Left renal pelvis (tissue), 4 donors: ENCODE measurements around the gene HOMER2. TPM values are rescaled to one million over a fixed set of nuclear protein-coding genes. Genes with fewer than 3 reads are reported as not detected.
A peak's percentile ranks its signal among the peaks of the same experiment; 100 is the strongest.
"Not testable (repeated sequence)": the region's sequence is repeated elsewhere in the genome, so short reads cannot be mapped to it uniquely, and the experiment has no call there.

Experiments
- DNase-seq, 4 donors: peaks; one replicate each; pipeline ENCODE4 v3.0.0-alpha.2; 2013; ENCODE audit warnings: low read depth in 4 of 4, low spot score in 3 of 4
- polyA plus RNA-seq, 4 donors: library from polyadenylated mRNA; unstranded; fragments of 120-200 nt; gene quantifications; one replicate each; pipeline ENCODE4 v1.2.1, GENCODE V29; 2013; ENCODE audit not compliant: insufficient read length in 4 of 4

Gene HOMER2
- polyA plus RNA-seq, 4 donors = 9.6 to 32.6 (median 27.3) TPM

DNA sequence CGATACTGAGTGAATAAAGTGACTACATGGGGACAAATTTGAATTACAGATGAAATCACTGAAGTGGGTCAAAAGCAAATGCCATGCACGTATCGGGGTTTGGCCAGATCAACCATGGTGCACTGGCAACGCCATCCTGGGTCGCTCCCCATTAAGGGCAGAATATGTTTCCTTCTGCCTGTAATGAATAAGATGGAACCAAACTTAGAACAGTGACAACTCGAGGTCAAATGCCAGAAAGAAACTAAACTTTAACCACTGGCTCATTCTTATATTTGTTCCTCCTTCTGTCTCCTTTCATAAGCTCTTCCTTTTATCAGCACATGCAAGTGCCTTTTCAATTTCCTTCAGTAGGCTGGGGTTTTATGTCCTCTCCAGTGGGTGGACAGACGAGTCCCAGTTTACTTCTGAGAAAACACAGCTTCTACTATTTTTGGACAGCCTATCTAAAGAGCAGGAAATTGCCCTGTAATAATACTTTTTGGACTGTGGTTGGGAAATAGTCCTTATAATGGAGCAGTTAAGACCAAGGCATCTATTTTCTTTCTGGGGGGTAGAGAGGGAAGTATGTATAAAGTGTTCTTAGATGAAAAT lies 81.7 kb downstream of the HOMER2 start:
- DNase-seq = no peak

DNA sequence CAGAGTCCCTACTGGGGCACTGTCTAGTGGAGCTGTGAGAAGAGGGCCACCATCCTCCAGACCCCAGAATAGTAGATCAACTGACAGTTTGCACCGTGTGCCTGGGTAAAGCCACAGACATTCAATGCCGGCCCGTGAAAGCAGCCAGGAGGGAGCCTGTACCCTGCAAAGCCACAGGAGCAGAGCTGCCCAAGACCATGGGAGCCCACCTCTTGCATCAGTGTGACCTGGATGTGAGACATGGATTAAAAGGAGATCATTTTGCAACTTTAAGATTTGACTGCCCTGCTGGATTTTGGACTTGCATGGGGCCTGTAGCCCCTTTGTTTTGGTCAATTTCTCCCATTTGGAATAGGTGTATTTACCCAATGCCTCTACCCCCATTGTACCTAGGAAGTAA lies 86.5 kb downstream of the HOMER2 start:
- DNase-seq = not testable (repeated sequence)

DNA sequence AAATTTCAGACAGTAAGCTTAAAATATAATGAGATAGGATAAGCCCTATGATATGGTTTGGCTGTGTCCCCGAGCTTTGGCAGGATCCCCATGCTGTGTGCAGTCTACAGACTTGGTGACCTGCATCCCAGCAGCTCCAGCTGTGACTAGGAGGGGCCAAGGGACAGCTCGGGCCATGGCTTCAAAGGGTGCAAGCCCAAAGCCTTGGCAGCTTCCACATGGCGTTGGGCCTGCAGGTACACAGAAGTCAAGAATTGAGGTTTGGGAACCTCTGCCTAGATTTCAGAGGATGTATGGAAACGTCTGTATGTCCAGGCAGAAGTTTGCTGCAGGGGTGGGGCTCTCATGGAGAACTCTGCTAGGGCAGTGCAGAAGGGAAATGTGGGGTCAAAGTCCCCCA lies 86.9 kb downstream of the HOMER2 start:
- DNase-seq = not testable (repeated sequence)

DNA sequence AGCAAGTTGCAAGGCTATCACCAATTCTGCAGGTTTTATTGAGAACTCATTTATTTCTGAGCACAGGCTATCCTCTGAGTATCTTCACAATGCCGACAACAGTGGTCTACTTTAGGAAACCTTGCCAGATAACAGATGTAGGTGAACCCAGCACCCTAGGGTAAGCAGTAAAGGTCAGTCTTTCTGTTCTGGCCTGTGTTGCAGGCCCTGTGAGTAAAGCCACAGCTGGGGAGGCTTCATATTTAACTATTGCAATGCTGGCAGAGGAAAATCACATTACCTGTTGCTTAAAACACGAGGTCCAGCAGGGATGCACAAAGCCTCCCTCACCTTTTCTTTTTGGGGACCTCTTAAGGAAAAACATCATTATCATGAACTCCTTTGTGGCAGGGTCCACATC lies 87.6 kb downstream of the HOMER2 start:
- DNase-seq = no peak

DNA sequence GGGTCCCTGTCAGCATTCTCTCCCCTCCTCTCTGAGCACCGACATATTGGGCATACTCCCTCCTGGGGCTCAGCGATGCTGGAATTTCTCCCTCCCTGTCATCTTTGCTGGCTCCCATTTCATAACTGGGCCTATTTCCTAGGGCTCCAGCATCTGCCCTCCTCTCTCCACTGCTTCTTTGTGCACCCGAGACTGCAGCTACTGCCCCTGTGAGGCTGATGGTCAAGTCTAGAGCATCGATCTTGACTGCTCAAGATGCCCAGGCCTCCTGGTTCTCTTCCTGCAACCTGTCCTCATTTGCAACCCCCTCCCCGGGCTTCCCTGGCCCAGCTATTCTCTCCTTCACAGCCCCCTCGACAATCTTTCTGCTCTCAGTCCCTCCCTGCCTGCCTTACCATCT lies 89.6 kb downstream of the HOMER2 start:
- no peak for DNase-seq

DNA sequence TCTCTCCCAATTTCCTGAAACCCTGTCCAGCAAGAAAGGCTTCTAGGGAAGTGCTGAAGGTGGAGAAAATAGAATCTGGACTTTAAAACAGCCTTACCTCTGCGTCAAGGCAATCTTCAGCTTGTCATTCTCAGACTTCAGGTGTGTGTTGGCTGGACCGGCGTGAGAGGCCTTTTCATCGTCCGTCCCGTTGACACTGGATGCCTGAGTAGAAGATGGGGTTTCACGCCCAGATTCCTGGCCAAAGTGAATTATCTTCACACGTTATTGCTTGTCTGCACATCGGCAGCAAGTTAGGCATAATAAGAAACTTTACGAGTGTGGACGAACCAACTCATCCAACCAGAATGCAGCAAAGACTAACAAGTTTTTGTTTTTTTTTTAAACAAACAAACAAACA lies 93.6 kb downstream of the HOMER2 start:
- no peak for DNase-seq

DNA sequence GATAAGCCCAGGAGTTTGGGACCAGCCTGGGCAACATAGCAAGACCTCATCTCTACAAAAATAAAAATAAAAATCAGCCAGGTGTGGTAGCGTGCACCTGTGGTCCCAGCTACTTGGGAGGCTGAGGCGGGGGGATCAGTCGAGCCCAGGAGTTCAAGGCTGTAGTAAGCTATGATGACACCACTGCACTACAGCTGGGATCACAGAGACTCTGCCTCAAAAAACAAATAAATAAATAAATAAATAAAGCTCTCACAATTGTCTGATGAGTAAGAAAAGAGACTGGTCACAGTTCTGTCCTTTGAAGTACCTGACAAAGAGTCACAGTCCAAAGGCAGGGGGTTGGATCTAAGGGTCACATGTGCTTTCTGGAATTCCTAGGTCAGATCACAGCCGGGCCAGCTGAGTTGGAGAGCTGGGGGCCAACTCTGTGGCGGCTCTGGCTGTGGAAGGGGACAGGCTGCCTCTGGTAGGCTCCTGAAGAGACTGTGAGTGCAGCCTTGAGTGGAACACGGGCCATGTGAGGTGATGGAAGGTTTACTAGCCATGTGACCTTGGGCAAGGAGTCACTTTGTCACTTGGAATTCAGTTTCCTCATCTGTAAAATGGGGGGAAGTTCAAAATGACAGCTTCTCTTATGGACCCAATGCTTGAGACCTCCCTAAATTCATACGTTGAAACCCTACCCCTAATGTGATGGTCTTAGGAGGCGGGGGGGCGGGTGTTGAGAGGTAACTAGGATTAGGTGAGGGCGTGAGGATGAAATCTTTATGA lies 95.9 kb downstream of the HOMER2 start:
- DNase-seq = no peak

DNA sequence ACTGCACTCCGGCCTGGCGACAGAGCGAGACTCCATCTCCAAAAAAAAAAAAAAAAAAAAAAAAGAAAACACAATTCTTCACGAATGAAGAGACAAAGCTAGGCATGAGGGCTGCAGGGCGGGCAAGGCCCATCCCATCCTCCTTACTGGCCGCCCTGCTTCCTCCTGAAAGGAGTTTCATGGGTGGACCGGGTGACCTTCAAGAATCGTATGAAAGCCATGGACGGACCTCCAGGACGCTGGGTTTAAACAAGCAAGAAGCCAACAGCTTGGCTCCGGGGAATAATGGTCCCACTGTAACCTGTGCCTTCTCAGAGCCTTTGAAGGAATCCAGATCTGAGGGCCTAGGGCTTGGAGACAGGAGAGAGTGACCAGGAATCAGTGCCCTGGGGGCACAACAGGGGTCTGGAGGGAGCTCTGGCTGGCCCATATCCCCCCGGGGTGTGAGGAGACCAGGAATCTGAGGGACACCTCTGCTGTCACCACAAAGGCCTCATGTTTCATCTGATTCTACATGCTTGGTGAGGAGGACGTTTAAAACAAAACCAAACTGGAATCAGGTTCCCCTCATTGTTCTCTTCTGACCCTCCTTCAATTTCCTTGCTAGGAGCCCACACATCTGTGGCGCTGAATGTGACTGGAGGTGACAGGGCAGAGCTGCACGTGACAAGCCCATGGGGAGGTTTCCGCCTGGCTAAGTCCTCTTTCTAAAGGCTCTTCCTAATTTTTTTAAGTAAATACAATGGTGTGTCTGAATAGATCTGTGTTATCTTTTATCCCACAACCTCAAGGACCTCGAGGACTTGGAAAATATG lies 97.0 kb downstream of the HOMER2 start:
- no peak for DNase-seq

DNA sequence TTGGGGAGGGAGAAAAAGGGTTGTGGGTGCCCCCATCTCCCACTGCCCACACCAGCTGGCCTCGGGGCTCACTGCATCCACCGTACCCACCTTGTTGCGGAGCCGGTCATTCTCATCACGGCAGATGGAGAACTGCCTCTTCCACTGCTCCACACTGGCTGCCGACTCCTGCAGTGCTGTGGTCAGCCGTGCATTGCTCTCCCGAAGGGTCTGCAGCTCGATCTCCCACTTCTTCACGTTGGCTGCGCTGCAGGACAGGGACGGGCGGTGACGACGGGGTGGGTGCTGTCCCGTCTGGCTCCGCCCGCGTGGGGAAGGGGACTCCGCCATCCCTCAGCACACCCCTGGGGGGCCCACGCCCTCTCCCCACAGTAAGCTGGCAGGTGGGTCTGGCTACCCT lies 98.0 kb downstream of the HOMER2 start:
- DNase-seq = no peak

DNA sequence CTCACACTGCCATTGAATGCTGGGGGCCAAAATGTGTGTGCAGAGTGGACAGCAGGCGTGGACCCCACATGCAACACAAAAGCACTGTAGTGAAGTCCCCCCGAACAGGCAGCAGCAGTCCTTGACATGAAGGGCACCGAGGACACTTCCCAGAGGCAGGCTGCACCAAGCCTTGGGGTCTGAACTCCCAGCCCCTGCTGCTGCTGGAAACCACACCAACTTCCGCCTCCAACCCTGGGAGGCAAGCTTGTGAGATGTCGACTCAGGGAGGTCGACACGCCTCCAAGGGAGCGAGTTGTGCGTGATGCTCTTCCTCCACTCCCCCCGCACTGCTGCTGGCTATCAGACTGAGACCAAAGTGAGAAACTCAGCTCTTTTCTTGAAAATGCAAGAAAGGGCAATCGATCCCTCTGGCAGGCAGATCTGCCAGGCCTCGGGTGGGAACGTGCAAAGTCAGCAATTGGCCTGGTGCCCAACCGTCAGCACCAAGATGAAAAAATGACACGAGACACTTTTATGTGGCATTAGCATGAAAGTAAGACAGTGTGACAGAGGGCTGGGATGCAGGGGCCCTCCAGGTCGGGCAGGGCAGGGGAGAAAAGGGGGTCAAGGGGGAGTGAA lies 99.5 kb downstream of the HOMER2 start:
- DNase-seq = no peak

DNA sequence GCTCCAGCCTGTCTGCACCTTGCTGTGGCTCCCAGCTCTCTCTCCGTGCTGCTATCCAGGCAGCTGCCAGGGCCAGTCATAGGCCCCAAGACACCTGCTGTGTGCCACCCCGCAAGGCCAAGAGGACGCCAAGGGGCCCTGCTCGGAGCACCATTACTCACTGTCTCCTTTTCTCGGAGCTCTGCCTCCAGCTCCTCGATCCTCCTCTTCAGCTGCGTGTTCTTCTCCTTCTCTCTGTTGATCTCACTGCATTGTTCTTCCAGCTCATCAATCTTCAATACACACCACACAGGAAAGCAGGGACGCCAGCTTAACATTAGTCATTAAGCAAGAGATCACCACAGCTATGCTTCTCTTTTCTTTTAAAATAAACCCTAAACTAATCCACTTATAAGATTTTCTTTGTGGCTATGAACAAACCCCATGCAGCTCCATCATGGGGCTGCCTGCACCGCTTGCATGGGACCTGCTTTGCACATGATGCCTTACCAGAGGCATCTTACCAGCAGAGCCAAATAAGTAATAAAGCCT lies 100.5 kb downstream of the HOMER2 start:
- DNase-seq = no peak

DNA sequence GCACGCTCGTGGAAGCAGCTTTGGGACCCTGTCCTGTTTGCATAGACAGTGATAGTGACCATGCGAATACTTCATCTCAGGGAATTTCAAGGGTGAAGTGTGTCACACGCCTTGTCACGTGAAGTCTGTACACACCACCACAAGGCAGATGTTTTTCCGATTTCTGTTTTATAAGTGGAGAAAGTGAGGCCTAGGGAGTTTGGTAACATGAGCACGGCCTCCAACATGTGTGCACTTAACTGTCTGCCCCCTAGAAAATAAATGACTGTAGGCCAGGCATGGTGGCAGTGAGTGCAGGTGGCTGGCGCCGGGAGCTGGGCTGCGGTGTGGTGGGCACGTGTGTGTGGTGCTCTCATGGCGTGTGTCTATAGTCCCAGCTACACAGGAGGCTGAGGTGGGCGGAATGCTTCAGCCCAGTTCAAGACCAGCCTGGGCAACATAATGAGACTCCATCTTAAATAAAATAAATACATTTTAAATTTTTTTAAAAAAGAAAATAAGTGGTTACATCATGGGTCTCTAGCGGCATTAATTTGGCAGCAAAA lies 101.1 kb downstream of the HOMER2 start:
- no peak for DNase-seq

DNA sequence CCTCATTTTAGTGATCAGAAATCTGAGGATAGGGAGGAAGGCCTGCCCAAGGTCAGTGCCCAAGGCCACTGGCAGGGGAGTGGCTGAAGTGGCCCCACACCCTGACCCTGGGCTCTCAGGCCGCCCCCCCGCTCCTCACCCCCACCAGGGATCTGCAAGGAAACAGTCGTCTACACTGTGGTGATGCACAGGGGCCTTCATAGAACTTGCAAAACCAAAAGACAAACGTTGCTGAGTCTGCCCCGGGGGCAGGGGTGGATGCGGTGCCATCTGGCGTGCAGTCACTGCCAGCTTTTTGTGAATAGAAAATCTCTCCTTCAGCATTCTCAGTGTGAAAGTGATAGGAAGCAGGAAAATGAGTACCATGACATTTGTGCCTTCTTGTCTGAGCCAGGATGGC lies 101.8 kb downstream of the HOMER2 start:
- no peak for DNase-seq

DNA sequence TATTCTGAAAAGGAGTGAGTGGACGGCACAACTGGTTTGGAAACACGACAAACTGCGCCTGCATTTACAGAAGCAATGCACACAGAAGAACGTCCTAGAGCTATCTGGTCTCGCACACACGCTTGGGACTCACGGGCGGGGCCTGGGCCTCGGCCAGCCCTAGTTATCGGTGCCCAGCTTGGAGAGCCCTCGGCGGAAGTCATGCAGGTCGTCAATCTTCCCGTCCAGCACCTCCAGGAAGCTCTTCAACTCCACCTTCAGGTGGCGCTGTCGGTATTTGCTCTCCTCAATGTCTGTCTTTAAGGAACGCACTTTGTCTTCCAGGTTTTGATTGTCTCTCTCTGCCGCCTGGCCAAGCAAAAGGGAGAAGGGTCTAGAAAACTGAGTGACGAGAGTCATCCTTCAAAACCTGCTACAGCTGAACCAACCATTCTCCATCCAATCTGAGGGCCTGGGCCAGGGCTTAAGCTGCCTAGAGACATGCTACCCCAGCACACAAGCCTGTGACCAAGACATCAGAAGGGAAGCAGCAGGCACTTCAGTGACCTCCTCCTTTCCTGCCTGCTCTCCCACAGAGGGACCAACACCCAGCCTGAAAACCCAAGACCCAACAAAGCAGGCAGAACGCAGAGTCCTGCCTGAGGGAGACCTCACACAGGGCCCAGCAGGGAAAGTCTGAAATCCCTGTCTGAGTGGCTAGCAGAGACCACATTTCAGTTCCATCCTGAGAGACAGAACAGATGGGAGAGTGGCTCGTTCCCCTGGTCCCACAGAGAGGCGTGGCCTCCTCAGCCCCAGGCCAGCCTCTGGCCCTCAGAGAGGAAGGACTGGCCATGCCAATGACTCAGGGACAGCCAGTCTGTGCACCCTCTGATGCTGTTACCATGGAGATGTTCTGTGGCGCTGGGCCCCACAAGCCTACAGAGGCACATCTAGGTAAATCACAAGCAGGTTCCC lies 102.7 kb downstream of the HOMER2 start:
- DNase-seq = peak; percentile 68 to 75 (median 68)

DNA sequence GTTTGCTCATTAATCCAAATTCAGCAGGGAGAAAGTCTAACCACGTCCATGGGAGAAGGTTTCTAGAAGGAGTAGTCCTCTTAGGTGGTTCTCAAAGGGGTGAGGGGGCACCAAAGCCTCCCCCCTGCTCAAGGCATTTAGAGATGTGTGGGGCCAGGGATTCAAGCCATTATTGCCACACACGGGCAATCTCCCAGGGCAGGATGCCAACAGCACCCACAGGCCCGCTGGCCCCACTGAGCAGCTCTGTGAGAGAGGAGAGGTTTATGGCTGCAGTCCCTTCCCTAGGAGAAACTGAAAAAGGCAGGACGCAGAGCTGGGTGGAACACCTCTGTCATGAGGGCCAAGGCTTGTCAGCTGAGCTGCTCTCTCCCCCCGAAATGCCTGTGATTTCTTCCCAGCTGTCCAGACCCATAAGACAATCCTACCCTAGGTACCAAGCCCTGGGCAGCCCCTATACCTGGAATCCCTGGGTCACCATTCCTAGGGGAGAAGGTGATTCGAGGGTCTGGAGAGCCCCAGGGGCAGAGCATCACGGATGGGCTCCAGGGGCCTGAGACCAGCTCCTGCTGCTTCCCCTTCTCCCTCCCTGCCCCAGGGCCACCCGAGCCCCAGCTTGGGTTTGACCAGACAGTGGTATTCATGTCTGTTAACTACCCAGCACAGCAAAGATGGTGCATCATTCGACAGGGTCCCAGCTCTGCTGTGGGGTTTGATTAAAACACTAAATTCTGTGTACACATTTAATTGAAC lies 104.1 kb downstream of the HOMER2 start:
- DNase-seq = no peak

DNA sequence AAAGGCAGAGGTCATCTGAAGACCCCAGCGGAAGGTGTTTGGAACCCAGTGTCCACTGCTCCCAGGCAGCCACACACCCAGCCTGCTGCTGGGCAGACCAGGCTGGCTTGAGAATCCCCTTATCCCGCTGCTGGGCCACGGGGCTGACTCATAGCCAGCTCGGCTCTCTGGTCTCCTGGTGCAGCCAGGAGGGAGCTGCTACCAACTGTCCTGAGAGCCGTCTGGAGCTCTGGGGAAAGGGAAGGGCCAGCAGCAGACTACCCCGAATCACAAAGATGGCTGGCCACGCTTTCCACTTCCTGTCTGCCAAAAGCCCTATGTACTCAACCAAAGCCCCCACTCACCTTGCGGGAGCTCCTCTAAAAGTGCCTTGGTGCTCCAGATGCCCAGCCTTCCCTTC lies 104.8 kb downstream of the HOMER2 start:
- no peak for DNase-seq

DNA sequence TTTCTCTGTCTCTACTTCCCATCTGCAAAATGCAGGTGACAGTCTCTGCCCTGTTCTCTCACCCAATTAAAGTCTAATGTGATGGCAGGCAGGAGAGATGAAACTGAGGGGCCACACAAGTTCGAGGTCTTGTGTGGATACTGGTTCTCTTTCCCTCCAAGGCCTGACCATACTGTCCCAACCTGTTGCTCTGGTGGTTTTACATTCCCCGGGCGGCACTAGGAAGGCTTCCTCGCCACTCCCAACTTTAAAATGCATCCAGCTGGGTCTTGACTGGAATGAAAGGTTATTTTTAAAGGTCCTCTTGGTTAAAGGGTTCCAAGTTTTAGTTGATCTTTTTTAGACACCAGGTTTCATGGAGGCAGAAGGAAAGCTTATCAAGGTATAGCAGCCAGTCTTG lies 105.9 kb downstream of the HOMER2 start:
- DNase-seq = no peak

DNA sequence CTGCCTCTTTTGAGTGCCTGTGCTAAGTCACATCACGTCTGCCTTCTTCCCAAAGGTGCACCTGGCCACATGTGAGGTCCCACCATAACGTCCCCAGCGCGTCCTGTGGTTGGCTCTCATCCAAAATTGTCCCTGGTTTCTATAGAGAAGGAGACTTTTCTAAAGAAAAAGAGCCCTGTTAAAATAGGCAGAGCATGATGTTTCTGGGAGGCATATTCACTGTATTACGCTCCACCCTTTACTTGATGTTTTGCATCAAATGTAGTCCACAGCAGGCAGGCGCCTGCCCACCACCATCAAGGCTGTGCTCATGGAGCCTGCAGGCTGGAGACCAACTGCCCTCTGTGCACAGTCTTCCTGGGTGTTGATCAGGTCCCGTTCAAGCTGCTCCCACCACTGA lies 106.8 kb downstream of the HOMER2 start:
- no peak for DNase-seq

DNA sequence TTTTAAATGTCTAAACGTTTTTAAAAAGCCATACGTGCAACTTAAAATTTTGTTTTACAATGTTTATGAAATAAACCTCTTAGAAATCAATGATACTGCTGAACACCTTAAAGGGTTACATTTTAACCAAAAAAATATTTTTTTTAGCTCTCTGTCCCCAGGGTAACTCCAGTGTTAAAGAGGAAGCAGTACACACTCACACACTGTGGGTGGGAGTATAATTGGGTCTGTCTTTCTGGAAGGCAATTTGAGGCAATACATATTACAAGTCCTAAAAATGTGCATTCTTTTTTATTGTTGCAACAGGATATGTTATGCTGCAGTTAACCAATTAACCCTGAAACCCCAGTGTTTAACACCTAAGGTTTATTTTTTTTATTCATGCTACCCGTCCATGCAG lies 109.0 kb downstream of the HOMER2 start:
- no peak for DNase-seq
